NOMO-1 treated with DMSO at 0.1 percent for 48 hours (cell line): ENCODE data around the gene LSAMP.
"Not testable (repeated sequence)": the region's sequence is repeated elsewhere in the genome, so short reads cannot be mapped to it uniquely, and the experiment has no call there.

Source experiments
- DNase-seq: peaks from one replicate; lab custom pipeline; 2025; ENCODE audit not compliant: unreplicated experiment; lab: John Stamatoyannopoulos, UW

LSAMP gene

DNA sequence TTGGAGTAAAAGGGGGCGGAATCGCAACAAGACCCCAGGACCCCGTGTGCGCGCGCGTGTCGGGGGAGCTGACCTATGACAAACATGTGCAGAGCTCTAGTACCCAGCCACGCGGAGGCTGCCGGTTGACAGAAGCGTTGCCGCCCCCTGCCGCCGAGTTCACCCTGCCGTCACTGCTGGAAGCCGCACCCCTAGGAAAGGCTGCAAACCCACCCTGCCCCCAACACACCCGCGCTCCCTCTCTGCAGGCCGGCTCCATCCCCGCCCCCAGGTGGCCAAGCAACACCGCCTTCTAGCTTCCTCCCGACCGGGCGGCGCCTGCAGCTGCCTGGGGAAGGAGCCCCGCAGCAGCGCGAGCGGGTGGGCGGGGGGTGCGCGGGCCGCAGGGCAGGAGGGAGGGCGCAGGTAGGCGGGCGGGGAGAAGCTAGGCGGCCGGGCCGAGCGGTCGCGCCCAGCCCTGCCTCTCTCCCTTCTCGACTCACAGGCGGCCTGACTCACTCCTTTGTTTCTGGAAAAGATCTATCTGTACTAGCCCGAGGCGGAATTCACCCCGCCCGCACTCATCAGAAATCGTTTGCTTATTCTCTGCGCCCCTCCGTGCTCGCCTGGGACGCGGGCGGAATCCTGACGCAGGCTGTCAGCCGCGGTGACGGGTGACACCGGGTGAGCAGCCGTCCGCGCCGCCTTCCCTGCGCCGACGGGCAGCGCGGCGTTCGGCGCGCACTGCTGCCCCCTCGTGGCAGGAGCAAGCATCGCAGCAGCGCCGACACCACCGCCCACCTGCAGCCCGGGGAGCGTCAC, 661.1 kb downstream of the LSAMP start:
- peak; percentile 83 for DNase-seq

DNA sequence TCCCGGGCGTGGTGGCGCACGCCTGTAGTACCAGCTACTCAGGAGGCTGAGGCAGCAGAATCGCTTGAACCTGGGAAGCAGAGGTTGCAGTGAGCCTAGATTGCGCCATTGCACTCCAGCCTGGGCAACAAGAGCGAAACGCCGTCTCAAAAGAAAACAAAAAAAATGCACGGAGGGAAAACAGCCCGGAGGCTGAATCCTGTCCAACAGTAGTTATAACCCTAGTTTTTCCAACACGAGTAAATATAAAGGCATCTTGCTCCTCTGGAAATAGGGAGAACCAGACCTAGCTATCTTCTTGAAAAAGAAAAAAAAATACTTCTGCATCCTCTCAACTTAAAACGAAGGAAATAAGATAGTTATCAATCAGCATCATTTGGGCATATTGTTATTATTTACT, 661.9 kb downstream of the LSAMP start:
- DNase-seq, result not testable (repeated sequence)

DNA sequence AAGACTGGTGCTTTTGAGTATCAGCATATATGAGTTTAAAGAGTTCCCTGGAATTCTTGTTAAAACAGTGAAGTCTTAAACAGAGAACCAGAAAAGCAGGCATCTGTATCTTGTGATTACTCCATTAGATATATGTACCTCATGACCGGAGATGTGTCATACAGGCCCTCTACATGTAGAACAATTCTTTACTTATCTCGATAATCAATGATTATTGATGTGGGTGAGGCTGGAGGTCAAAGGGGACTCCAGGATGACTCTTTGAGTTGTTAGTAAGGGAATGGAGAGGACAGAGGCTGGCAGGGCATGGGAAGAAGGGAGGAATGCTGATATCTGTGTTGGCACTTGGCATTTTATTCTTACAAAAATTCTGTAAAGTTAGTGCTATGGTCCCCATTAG, 666.3 kb downstream of the LSAMP start:
- DNase-seq, result no peak

DNA sequence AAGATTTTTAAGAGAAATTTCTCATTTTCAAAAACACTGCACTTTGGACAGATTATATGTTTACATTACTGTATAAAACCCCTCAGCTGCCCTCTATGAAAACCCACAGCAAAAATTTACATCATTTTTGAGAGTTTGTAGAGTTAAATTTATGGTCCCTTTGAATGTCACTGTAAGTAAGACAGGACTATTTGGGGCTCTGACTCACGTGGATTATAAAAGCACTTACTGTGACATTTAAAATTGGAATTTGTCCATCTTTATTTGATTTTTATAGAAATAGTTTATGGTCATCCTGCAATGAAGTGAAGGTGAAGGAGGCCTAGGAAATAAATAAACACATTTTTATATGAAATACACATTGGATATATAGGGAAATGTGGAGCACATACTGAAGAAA, 672.3 kb downstream of the LSAMP start:
- no peak for DNase-seq

DNA sequence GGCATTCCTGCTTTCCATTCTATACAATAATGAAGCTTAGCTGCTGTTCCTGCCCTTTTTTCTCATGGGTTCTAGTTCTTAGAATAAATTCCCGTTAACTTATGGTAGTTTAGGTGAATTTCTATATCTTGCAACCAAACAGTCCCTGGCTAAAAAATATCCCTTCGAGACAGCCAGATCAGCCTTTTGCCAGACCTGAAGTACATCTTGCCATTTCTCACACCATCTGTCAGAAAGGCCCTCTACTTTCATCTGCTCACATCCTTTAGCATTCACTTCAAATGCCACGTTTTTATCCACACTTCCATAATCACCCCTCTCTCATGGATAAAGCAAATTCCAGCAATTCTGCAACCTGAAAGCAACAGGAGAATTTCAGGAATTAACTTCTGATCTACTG, 676.6 kb downstream of the LSAMP start:
- no peak for DNase-seq

DNA sequence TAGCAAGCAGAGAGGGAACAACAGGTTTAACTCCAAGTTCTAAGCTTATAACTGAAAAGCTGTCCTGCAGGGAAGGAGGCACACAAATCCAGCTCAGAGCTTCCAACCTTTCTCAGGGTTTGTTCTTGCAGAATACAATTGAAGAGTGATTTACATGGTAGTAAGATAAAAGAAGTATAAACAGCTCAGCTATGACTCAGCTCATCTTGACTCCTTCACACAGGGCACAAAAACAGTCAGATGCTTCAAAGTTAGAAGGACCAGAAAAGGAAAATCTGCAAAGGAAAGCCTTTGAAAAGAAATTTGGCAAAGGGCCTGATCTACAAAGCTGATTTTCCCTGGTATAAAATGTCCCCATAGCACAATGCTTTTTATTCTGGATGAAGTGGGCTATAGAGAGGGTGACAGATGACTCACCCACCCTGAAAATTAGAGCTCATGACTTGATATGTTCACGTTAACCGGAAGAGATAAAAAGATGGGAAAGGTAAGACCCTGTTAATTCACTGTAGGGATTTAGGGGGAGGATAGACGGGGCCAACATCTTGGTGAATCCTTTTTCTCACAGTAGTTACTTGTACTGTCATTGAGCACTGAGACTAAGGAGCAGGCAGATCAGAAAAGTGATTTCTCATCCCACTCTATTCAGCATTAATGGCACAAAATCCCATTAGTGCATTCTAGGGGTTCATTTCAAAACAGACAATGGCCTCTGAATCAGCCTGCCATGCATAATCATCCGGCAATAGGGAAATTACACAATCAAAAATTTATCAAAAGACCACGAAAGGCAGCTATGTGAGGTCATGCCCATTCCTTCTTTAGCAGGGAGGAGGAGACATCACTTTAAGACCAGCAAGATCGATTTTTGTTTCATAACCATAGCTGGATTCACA, 678.5 kb downstream of the LSAMP start:
- DNase-seq, result no peak

DNA sequence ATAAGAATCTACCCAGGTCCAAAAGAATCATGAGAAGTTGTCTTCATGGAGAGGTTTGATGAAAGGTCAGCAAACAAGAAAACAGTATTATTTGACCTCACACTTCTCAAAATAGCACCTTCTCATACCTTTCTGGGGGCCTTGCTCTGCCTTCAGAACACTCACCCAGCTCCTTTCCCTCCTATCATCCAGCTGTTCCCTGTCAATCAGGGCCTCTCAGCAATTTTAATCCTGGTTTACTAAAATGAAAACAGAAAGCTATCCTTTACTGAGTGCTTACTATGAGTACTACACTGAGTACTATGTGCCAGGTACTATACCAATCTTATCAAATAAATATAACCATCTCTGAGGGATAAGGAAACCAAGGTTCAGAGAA, 683.4 kb downstream of the LSAMP start:
- DNase-seq, result no peak

DNA sequence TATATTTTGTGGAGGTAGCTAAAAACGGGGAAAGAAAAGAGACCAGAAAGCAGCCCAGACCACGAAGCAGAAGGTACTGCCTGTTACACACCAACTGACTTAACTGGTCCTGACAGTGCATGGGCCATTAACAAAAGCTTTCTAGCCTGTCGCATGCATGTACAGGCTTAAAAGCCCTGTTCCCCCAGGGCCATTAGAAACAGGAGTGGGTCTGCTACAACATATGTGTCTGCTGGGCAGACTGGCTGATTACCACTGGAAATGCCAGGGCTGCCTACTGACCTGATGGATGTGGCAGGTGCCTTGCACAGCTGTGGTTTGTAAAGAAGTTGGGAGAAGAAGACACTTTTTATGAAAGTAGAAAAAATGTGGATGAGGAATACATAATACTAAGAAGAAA, 684.6 kb downstream of the LSAMP start:
- no peak for DNase-seq

DNA sequence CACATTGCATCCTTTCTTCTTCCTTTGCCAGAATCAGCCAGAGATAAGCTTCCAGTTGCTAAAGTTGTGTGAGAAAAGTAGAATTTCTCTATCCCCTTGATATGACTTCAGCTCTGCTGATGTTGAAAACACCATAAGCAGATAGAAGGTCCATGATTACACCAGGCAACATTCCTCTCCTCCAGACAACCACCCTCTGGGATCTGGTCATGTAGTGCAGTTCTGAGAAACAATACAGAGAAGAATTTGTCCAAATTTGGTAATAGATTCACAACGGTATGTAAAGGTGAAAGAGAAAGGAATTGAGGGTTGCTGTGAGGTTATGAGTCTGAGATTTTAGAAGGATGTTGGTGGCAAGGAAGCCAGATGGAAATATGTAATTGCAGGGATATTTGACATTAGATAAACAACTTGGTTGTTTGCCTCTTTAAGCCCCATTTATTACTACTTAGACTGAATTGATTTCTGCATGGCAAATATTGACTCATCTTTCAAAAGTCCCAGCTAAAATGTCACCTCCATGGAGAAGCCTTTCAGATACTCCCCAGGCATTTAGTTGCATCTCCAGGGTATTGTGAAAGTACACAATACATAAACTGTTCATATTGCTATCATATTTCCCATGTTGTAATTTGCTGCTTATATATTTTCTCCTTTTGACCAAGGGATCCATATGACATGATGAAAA, 687.1 kb downstream of the LSAMP start:
- no peak for DNase-seq

DNA sequence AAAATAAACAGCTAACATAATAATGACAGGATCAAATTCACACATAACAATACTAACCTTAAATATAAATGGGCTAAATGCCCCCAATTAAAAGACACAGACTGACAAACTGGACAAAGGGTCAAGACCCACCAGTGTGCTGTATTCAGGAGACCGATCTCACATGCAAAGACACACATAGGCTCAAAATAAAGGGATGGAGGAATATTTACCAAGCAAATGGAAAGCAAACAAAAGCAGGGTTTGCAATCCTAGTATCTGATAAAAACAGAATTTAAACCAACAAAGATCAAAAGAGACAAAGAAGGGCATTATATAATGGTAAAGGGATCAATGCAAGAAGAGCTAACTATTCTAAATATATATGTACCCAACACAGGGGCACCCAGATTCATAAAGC, 692.3 kb downstream of the LSAMP start:
- not testable (repeated sequence) for DNase-seq
